NOMO-1 (cell line): ENCODE results near the gene CP.
A peak's percentile ranks its signal among the peaks of the same experiment; 100 is the strongest.

Experiments used
- DNase-seq, 2 experiments: peaks; one replicate each; lab custom pipeline; 2025; ENCODE audit not compliant: unreplicated experiment in 2 of 2; lab: John Stamatoyannopoulos, UW

Gene CP

DNA sequence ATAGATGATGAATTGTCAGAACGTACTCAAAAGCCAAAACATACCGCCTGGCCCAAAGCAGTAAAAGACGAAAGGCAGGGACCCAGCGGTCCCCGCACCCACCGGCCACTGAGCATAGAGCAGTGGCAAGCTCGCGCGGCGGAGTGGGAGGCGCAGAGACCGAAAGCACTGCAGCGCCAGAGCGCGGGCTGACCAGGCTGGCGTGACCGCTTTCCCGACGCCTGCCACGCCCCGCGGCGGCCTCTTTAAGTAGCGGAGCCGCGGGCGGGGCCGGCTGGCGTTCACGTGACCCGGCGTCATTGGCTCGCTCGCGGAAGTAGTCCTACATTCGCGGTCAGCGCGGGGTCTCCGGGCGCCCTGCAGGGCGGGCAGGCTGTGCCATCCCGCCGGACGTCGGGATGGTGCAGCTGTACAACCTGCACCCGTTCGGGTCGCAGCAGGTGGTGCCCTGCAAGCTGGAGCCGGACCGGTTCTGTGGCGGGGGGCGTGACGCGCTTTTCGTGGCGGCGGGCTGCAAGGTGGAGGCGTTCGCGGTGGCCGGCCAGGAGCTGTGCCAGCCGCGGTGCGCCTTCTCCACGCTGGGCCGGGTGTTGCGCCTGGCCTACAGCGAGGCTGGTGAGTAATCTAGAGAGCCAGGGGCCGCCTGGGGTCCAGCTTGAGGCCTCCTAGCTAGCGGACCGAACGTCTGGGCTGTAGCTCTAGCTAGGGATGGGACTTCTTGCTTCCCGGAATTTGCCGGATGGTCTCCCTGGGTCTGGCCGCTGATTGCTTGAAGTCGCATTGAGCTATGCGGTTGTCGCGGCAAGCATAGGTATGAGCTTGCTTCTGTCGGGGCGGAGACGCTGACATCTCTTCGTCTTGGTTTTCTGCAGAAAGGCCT, 92.1 kb downstream of the CP start, which contains the start of gene HPS3:
HPS3 (plus strand) TSS at position 313 of the 880 bp plus-strand sequence; CDS start at position 399, 86 bp downstream.
- peak; percentile 96 to 98 for DNase-seq

DNA sequence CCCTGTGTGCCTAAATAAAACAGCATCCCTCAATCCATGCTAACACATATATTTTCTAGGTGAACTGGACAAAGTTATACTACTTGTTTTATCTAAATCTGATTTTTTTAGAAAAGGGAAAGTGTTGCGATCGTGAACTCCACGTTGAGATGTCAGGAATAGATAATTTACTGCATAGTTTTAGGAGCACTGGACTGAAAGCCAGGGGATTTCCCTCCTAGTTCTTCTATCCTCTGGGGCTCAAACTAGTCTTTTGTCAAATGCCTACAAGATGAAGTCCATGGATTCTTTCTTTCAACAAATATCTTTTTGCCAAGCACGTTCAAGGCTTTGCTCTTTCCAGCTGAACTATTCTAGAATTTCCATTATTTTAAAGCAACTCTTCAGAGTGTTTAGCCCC, 92.8 kb downstream of the CP start:
- DNase-seq = no peak

DNA sequence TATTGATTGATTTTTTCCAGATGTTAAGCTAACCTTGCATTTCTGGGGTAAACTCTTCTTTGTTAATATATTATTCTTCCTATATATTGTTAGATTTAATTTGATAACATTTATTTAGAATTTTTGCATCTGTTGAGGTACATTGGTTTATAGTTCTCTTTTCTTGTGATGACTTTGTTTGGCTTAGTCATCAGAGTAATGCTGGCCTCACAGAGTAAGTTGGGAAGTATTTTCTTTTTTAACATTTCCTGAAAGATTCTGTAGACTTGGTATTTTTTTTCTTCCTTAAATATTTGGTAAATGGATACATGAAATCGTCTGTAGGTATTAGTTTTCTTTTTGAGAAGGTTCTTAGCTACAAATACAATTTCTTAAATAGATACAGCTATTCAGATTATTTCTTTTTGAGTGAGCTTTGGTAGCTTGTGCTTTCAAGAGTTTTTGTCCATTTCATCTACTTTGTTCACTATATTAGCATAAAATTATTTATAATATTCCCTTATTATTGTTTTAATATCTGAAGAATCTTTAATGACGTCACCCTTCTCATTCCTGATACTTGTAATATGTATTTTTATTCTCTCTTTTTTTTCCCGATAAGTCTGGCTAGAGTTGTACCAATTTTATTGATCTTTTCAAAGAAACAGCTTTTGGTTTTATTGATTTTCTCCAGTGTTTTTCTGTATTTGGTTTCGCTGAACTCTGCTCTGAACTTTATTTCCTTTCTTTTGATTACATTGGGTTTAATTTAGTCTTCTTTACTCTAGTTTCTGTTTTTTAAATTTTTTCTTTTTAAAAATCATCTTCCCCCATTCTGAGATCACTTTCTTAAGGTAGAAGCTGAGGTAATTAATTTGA, 98.7 kb downstream of the CP start:
- DNase-seq = no peak
